Neural cell (in vitro differentiated cells): ENCODE measurements around the gene PVALEF.

Source experiments
- CTCF ChIP-seq: fragments of 450-650 bp; IDR thresholded peaks from 2 replicates; pipeline ENCODE4 v1.5.1; 2014; ENCODE audit warnings: antibody characterized with exemption, mild to moderate bottlenecking, moderate library complexity; ENCODE audit not compliant: poor library complexity, severe bottlenecking
- EZH2 ChIP-seq: fragments of 200-600, 300-800 bp; shearing (Covaris generic), sonication (generic); IDR thresholded peaks from 2 replicates; pipeline ENCODE4 v1.6.1; 2014; ENCODE audit warnings: antibody characterized with exemption, low read length, borderline replicate concordance, mild to moderate bottlenecking; ENCODE audit not compliant: insufficient read depth, poor library complexity, severe bottlenecking

- TF ChIP-seq EZH2 (no peak), CTCF (no peak)
Observed at GRCh38 chr17:81187586-81188490, 22.5 kb downstream of the PVALEF start.
